PC-3 (cell line): ENCODE measurements around the gene CORO6. TPM values are rescaled to one million over a fixed set of nuclear protein-coding genes. Genes with fewer than 3 reads are reported as not detected.

Experiments
- ATAC-seq: fragments of 200-7000 bp; cut with Tn5 transposase; 2 replicates; pipeline ENCODE4 v1.9.1; 2020; ENCODE audit warnings: mild to moderate bottlenecking, moderate library complexity
- BruUV-seq: library from RNA; stranded (reverse); fragments of 400-500 nt; replicated peaks from 2 replicates; lab custom pipeline; 2021; lab: Mats Ljungman, UMichigan
- CTCF ChIA-PET: fragments of 300-600 bp; sonication (Branson Sonifier 250); formaldehyde crosslinking; loops from one replicate; lab custom pipeline; 2022; ENCODE audit warnings: antibody characterized with exemption; lab: Charles Lee
- POLR2A ChIA-PET: fragments of 300-600 bp; sonication (Branson Sonifier 250); formaldehyde crosslinking; loops from one replicate; lab custom pipeline; 2022; ENCODE audit warnings: antibody characterized with exemption; ENCODE audit not compliant: unreplicated experiment; lab: Charles Lee
- DNase-seq: peaks from one replicate; pipeline ENCODE4 v3.0.0-alpha.2; 2015
- H2AFZ ChIP-seq: fragments of 300-600 bp; sonication (generic); 2 replicates; pipeline ENCODE4 v1.6.0; 2016; ENCODE audit warnings: antibody characterized with exemption, low read length
- H3F3A ChIP-seq: fragments of 300-600 bp; sonication (generic); one replicate; pipeline ENCODE4 v1.6.0; 2017; ENCODE audit warnings: antibody characterized with exemption, low read length, control low read depth, mild to moderate bottlenecking; ENCODE audit not compliant: unreplicated experiment
- H3K27ac ChIP-seq: fragments of 300-600 bp; sonication (generic); 2 replicates; pipeline ENCODE4 v1.5.1; 2016; ENCODE audit warnings: mild to moderate bottlenecking, low read length
- H3K27me3 ChIP-seq: fragments of 300-600 bp; sonication (generic); 2 replicates; pipeline ENCODE4 v1.6.1; 2016; ENCODE audit warnings: low read length, mixed read lengths
- H3K36me3 ChIP-seq: fragments of 300-600 bp; sonication (generic); 2 replicates; pipeline ENCODE4 v1.6.1; 2016; ENCODE audit warnings: low read depth, mixed run types, low read length, mixed read lengths
- H3K4me1 ChIP-seq: fragments of 300-600 bp; sonication (generic); 2 replicates; pipeline ENCODE4 v1.5.1; 2016; ENCODE audit warnings: low read length; ENCODE audit not compliant: insufficient read depth
- H3K4me2 ChIP-seq: fragments of 300-600 bp; sonication (generic); 2 replicates; pipeline ENCODE4 v1.6.0; 2016; ENCODE audit warnings: low read length
- H3K4me3 ChIP-seq: fragments of 300-600 bp; sonication (generic); 2 replicates; pipeline ENCODE4 v1.5.1; 2016; ENCODE audit warnings: mild to moderate bottlenecking, low read length, mixed read lengths
- H3K79me2 ChIP-seq: fragments of 300-600 bp; sonication (generic); 2 replicates; pipeline ENCODE4 v1.6.1; 2017; ENCODE audit warnings: low read length, mixed read lengths
- H3K9ac ChIP-seq: fragments of 300-600 bp; sonication (generic); 2 replicates; pipeline ENCODE4 v1.6.0; 2016; ENCODE audit warnings: mild to moderate bottlenecking, low read length
- H3K9me2 ChIP-seq: fragments of 300-600 bp; sonication (generic); replicated peaks from 2 replicates; pipeline ENCODE4 v1.6.1; 2016; ENCODE audit warnings: mixed run types, low read length, mixed read lengths
- H3K9me3 ChIP-seq: fragments of 300-600 bp; sonication (generic); 2 replicates; pipeline ENCODE4 v1.6.1; 2016; ENCODE audit warnings: low read length, mixed read lengths
- H4K20me1 ChIP-seq: fragments of 300-600 bp; sonication (generic); 2 replicates; pipeline ENCODE4 v1.6.1; 2016; ENCODE audit warnings: low read length, mixed read lengths
- CTCF ChIP-seq: fragments of 300-600 bp; sonication (generic); conservative IDR thresholded peaks from 2 replicates; pipeline ENCODE4 v1.5.1; 2017; ENCODE audit warnings: antibody characterized with exemption, low read depth, mild to moderate bottlenecking, low read length
- EZH2 ChIP-seq: fragments of 300-600 bp; sonication (generic); IDR thresholded peaks from one replicate; pipeline ENCODE4 v1.6.1; 2017; ENCODE audit warnings: antibody characterized with exemption, mild to moderate bottlenecking, low read length; ENCODE audit not compliant: unreplicated experiment
- EZH2phosphoT487 ChIP-seq: fragments of 300-600 bp; sonication (generic); IDR thresholded peaks from 2 replicates; pipeline ENCODE4 v1.6.1; 2018; ENCODE audit warnings: mild to moderate bottlenecking, antibody characterized with exemption, low read length, borderline replicate concordance
- intact Hi-C: fragments of 100-400 bp; cut with micrococcal nuclease; formaldehyde crosslinking; loops from 2 replicates; pipeline ENCODE4 v1.9.0; 2023
- total RNA-seq: library from RNA; depleted of rRNA; stranded (reverse); fragments of >200 nt; gene quantifications from 2 replicates; pipeline ENCODE4 v1.2.3, GENCODE V29; 2014

CORO6 gene
- total RNA-seq, 1 experiment from 2014 or later, result 0.44 TPM

GRCh38 chr17:29588017-29588561, 34.6 kb downstream of the CORO6 start:
- no peaks in the 10 kb centered on the region for H3K9me2 ChIP-seq
- no peak overlapping the region for H3K27ac ChIP-seq
- no peak overlapping the region for H2AFZ ChIP-seq
- H3K27me3 ChIP-seq, result no peaks in the 10 kb centered on the region
- no peaks in the 10 kb centered on the region for H3K36me3 ChIP-seq
- CTCF ChIA-PET, result interaction anchor here (2.0 kb wide), 1 partner anchor 29 kb away, joined by 9 read pairs; no protein-coding TSS in a partner anchor
- TF ChIP-seq EZH2 (no peak), CTCF (no peak), EZH2phosphoT487 (no peak)
- no peak for ATAC-seq
- H3K79me2 ChIP-seq, result peaks cover 40% of the 10 kb centered on the region
- peak overlapping the region; percentile 89 for H3K4me3 ChIP-seq
- H3K4me2 ChIP-seq, result peak overlapping the region; percentile 99
- peak overlapping the region; percentile 66 for H3K9ac ChIP-seq
- no peak for DNase-seq
- POLR2A ChIA-PET, result interaction anchor here (0.6 kb wide), 1 partner anchor 197 kb away, joined by 9 read pairs; no protein-coding TSS in a partner anchor
- intact Hi-C loops, result no loop called here
- H3K4me1 ChIP-seq, result peaks cover 32% of the 10 kb centered on the region
- H3F3A ChIP-seq, result no peaks in the 10 kb centered on the region
- H4K20me1 ChIP-seq, result no peaks in the 10 kb centered on the region
- no TSS peak for BruUV-seq
- no peaks in the 10 kb centered on the region for H3K9me3 ChIP-seq

GRCh38 chr17:29587591-29587990, 35.1 kb downstream of the CORO6 start:
- Histone ChIP-seq H3K79me2 (peaks cover 40% of the 10 kb centered on the region), H3K4me3 (peak overlapping the region; percentile 89; the same call in 1 of the 2 replicates), H3K9me3 (no peaks in the 10 kb centered on the region), H3F3A (no peaks in the 10 kb centered on the region), H4K20me1 (no peaks in the 10 kb centered on the region), H3K36me3 (no peaks in the 10 kb centered on the region), H2AFZ (no peak overlapping the region), H3K9me2 (no peaks in the 10 kb centered on the region), H3K4me2 (peak overlapping the region; percentile 99), H3K4me1 (peaks cover 30% of the 10 kb centered on the region), H3K27me3 (no peaks in the 10 kb centered on the region), H3K9ac (no peak overlapping the region), H3K27ac (no peak overlapping the region)
- ChIA-PET CTCF (interaction anchor here (2.0 kb wide), 1 partner anchor 30 kb away, joined by 9 read pairs; no protein-coding TSS in a partner anchor), POLR2A (interaction anchor here (0.6 kb wide), 1 partner anchor 197 kb away, joined by 9 read pairs; no protein-coding TSS in a partner anchor)
- ATAC-seq, result no peak
- TF ChIP-seq EZH2 (no peak), EZH2phosphoT487 (no peak), CTCF (no peak)
- BruUV-seq, result no TSS peak
- no peak for DNase-seq
- intact Hi-C loops, result no loop called here
